Fibroblast of the conjunctiva (primary cell): Measurements from ENCODE around the gene LCN6.
"Not testable (repeated sequence)": the region's sequence is repeated elsewhere in the genome, so short reads cannot be mapped to it uniquely, and the experiment has no call there.

Experiments used
- DNase-seq: peaks from one replicate; pipeline ENCODE4 v3.0.0-alpha.2; 2010; ENCODE audit warnings: low read depth

The LCN6 gene

GRCh38 chr9:136748201-136748600 lies at the start of gene LCN6:
Gene LCN6, minus strand, starts transcription at chr9:136748525. Its CDS starts 42 bp downstream, at chr9:136748483.
- DNase-seq, result no peak

- not testable (repeated sequence) for DNase-seq
These were observed 48.5 kb upstream of the LCN6 start for GRCh38 chr9:136796775-136797347.

- no peak for DNase-seq
These were observed 48.0 kb upstream of the LCN6 start, which contains the start of gene CCDC183 for GRCh38 chr9:136796238-136796774. Gene CCDC183, plus strand, starts transcription at chr9:136796338. Its CDS starts 60 bp downstream, at chr9:136796398.

- no peak for DNase-seq
These were observed 46.6 kb upstream of the LCN6 start for GRCh38 chr9:136795000-136795348.

- DNase-seq, result no peak
These were observed 46.1 kb upstream of the LCN6 start for GRCh38 chr9:136794281-136794999.

- DNase-seq, result no peak
These were observed 45.0 kb upstream of the LCN6 start for GRCh38 chr9:136793086-136793946.

- DNase-seq, result no peak
These were observed 44.2 kb upstream of the LCN6 start for GRCh38 chr9:136792321-136793085.

- no peak for DNase-seq
These were observed 43.4 kb upstream of the LCN6 start for GRCh38 chr9:136791516-136792276.

GRCh38 chr9:136790640-136791515 lies 42.6 kb upstream of the LCN6 start, which contains the start of gene TMEM141:
Gene TMEM141, plus strand, starts transcription at chr9:136791344. Its CDS starts 27 bp downstream, at chr9:136791371.
- peak; percentile 99 for DNase-seq

- no peak for DNase-seq
These were observed 41.2 kb upstream of the LCN6 start for GRCh38 chr9:136789523-136789937.

GRCh38 chr9:136788644-136789522 lies 40.6 kb upstream of the LCN6 start:
- not testable (repeated sequence) for DNase-seq

GRCh38 chr9:136787690-136788400 lies 39.5 kb upstream of the LCN6 start:
- DNase-seq, result peak; percentile 32

GRCh38 chr9:136786983-136787382 lies 38.7 kb upstream of the LCN6 start:
- not testable (repeated sequence) for DNase-seq

- no peak for DNase-seq
These were observed 38.1 kb upstream of the LCN6 start for GRCh38 chr9:136786451-136786850.

- DNase-seq, result not testable (repeated sequence)
These were observed 37.4 kb upstream of the LCN6 start for GRCh38 chr9:136785565-136786355.

GRCh38 chr9:136784997-136785361 lies 36.7 kb upstream of the LCN6 start:
- DNase-seq, result no peak

GRCh38 chr9:136784249-136784996 lies 36.1 kb upstream of the LCN6 start:
- DNase-seq, result no peak
